Activated CD8-positive, alpha-beta memory T cell treated with anti-CD3 and anti-CD28 coated beads, Interleukin-2, amount 50 U/mL, for 1 hour (primary cell): ENCODE measurements around the gene SEC23A.
"Not testable (repeated sequence)": the region's sequence is repeated elsewhere in the genome, so short reads cannot be mapped to it uniquely, and the experiment has no call there.

Experiments
- DNase-seq: peaks from one replicate; pipeline ENCODE4 v3.0.0-alpha.2; 2020; ENCODE audit errors: extremely low read depth

The SEC23A gene

GRCh38 chr14:39102969-39103957 lies at the start of gene SEC23A:
Gene SEC23A (minus strand): TSS chr14:39103235. CDS start chr14:39096118, 7,117 bp downstream.
- DNase-seq: peak; percentile 55

- DNase-seq: no peak
Measured at GRCh38 chr14:39145266-39145966, 42.4 kb upstream of the SEC23A start.

- not testable (repeated sequence) for DNase-seq
Measured at GRCh38 chr14:39143226-39143625, 40.2 kb upstream of the SEC23A start.

- DNase-seq: not testable (repeated sequence)
Measured at GRCh38 chr14:39141623-39142022, 38.6 kb upstream of the SEC23A start.

GRCh38 chr14:39140170-39140569 lies 37.1 kb upstream of the SEC23A start:
- no peak for DNase-seq

GRCh38 chr14:39138440-39138839 lies 35.4 kb upstream of the SEC23A start:
- no peak for DNase-seq

- DNase-seq: not testable (repeated sequence)
Measured at GRCh38 chr14:39137835-39138234, 34.8 kb upstream of the SEC23A start.

- DNase-seq: no peak
Measured at GRCh38 chr14:39122330-39123138, 19.5 kb upstream of the SEC23A start.

- peak; percentile 84 for DNase-seq
Measured at GRCh38 chr14:39114073-39114838, 11.2 kb upstream of the SEC23A start, which contains the start of gene GEMIN2. Gene GEMIN2 (plus strand): TSS chr14:39114323. CDS start chr14:39114339, 16 bp downstream.

GRCh38 chr14:39113685-39114072 lies 10.6 kb upstream of the SEC23A start:
- DNase-seq: no peak

GRCh38 chr14:39109893-39110715 lies 7.1 kb upstream of the SEC23A start:
- DNase-seq: no peak

- no peak for DNase-seq
Measured at GRCh38 chr14:39108791-39109190, 5.8 kb upstream of the SEC23A start.

- DNase-seq: no peak
Measured at GRCh38 chr14:39107591-39107996, 4.6 kb upstream of the SEC23A start.

GRCh38 chr14:39104078-39104801 lies 1.2 kb upstream of the SEC23A start:
- not testable (repeated sequence) for DNase-seq

GRCh38 chr14:39102265-39102968 lies 618 bp downstream of the SEC23A start:
- no peak for DNase-seq

GRCh38 chr14:39099748-39100147 lies 3.3 kb downstream of the SEC23A start:
- no peak for DNase-seq

- DNase-seq: not testable (repeated sequence)
Measured at GRCh38 chr14:39099215-39099614, 3.8 kb downstream of the SEC23A start.

- no peak for DNase-seq
Measured at GRCh38 chr14:39097159-39097558, 5.9 kb downstream of the SEC23A start.

GRCh38 chr14:39094515-39094914 lies 8.5 kb downstream of the SEC23A start:
- DNase-seq: no peak
